ENCODE data around the gene KIF17.

The KIF17 gene

DNA sequence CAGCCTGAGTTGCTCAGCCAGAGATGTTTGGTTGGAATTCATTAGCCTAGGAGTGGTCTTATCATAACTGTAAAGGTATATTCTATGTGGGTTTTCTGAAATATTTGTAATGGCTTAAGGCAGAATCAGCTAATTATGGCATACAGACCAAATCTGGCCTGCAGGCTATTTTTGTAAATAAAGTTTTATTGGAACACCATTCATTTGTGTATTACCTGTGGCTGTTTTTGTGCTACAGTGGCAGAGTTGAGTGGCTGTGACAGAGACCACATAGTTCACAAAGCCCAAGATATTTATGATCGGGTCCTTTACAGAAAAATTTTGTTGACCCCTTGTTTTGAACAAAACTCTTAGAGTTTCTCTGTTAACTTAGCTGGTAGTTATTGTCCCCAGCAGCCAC is 49.2 kb downstream of the KIF17 start:
- no peaks in the 10 kb centered on the region for H3K4me1 Mint-ChIP-seq
- H3K9me3 Mint-ChIP-seq, result peaks cover 3% of the 10 kb centered on the region
- peaks cover 6% of the 10 kb centered on the region for H3K27me3 Mint-ChIP-seq (ENCODE audit: low read depth, poor library complexity)
- no peak overlapping the region for H3K27ac Mint-ChIP-seq
- no peak overlapping the region for H3K4me3 Mint-ChIP-seq
- no peaks in the 10 kb centered on the region for H3K36me3 Mint-ChIP-seq (ENCODE audit: low read depth)
- TF ChIP-seq, protein P1, sequence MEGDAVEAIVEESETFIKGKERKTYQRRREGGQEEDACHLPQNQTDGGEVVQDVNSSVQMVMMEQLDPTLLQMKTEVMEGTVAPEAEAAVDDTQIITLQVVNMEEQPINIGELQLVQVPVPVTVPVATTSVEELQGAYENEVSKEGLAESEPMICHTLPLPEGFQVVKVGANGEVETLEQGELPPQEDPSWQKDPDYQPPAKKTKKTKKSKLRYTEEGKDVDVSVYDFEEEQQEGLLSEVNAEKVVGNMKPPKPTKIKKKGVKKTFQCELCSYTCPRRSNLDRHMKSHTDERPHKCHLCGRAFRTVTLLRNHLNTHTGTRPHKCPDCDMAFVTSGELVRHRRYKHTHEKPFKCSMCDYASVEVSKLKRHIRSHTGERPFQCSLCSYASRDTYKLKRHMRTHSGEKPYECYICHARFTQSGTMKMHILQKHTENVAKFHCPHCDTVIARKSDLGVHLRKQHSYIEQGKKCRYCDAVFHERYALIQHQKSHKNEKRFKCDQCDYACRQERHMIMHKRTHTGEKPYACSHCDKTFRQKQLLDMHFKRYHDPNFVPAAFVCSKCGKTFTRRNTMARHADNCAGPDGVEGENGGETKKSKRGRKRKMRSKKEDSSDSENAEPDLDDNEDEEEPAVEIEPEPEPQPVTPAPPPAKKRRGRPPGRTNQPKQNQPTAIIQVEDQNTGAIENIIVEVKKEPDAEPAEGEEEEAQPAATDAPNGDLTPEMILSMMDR (IDR thresholded peaks at IDR 0.05), result no peak
- no peak for DNase-seq

DNA sequence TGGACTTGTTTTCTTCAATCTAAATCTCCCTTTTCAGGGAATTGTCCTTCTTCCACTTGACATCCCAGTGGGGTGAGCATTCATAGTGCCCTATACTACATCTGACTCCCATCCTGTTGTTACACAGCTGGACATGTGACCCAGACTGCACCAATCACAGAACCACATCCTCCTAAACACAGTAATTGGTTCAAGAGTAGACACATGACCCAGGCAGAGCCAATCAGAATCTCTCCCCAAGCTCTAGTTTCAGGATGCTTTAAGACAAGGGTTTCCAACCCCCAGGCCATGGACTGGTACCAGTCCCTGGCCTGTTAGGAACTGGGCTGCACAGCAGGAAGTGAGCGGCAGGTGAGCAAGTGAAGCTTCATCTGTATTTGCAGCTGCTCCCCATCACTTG is 51.0 kb downstream of the KIF17 start:
- H3K36me3 Mint-ChIP-seq (ENCODE audit: low read depth), result no peaks in the 10 kb centered on the region
- H3K27me3 Mint-ChIP-seq (ENCODE audit: low read depth, poor library complexity), result no peaks in the 10 kb centered on the region
- H3K9me3 Mint-ChIP-seq, result peaks cover 3% of the 10 kb centered on the region
- TF ChIP-seq, protein P1 (IDR thresholded peaks at IDR 0.05), result no peak
- no peak overlapping the region for H3K4me3 Mint-ChIP-seq
- peaks cover 12% of the 10 kb centered on the region for H3K4me1 Mint-ChIP-seq
- no peak overlapping the region for H3K27ac Mint-ChIP-seq
- DNase-seq, result no peak

DNA sequence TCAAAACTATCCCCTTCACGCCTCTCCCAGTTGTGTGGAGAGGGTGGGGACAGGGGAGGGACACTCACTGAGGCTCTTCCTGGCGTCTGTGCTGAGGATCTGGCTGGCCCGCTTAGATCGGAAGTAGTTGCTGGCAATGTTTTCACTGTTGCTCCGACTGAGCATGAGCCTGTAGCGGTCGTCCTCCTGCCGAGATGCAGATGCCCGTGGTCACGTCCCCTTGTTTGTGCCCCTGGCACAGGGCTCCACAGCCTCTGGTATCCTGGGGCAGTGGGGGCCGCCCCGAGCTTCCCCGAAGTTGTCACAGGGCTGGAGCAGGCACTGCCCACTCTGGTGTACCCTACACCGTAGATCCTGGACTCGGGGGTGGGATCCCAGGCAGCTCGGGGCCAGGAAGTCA is 51.7 kb downstream of the KIF17 start:
- Mint-ChIP-seq H3K4me1 (peaks cover 13% of the 10 kb centered on the region), H3K36me3 (ENCODE audit: low read depth) (no peaks in the 10 kb centered on the region), H3K4me3 (no peak overlapping the region), H3K27me3 (ENCODE audit: low read depth, poor library complexity) (no peaks in the 10 kb centered on the region), H3K27ac (no peak overlapping the region), H3K9me3 (peaks cover 3% of the 10 kb centered on the region)
- TF ChIP-seq, protein P1 (IDR thresholded peaks at IDR 0.05), result no peak
- no peak for DNase-seq

DNA sequence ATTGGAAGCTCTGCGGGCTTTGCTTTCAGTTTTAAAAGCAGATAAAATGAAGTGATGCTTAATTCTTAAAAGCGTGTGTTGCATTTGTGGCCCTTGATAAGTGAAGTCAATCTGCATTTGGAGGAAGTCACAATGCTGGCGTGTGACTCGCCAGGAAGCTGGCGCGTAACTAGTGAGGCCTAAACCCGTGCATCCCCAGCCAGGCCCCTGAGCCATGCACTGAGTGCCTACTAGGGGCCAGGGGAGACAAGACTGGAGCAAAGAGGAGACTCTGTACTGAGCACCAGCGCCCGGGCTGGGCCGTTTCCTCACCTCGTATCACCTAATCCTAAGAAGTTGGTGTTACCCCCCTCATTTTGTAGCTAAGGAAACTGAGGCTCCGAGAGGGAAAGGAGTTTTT is 52.1 kb downstream of the KIF17 start:
- peaks cover 14% of the 10 kb centered on the region for H3K4me1 Mint-ChIP-seq
- H3K27me3 Mint-ChIP-seq (ENCODE audit: low read depth, poor library complexity), result no peaks in the 10 kb centered on the region
- no peaks in the 10 kb centered on the region for H3K36me3 Mint-ChIP-seq (ENCODE audit: low read depth)
- H3K27ac Mint-ChIP-seq, result no peak overlapping the region
- H3K9me3 Mint-ChIP-seq, result peaks cover 3% of the 10 kb centered on the region
- no peak overlapping the region for H3K4me3 Mint-ChIP-seq
- no peak for DNase-seq
- TF ChIP-seq, protein P1 (IDR thresholded peaks at IDR 0.05), result no peak

DNA sequence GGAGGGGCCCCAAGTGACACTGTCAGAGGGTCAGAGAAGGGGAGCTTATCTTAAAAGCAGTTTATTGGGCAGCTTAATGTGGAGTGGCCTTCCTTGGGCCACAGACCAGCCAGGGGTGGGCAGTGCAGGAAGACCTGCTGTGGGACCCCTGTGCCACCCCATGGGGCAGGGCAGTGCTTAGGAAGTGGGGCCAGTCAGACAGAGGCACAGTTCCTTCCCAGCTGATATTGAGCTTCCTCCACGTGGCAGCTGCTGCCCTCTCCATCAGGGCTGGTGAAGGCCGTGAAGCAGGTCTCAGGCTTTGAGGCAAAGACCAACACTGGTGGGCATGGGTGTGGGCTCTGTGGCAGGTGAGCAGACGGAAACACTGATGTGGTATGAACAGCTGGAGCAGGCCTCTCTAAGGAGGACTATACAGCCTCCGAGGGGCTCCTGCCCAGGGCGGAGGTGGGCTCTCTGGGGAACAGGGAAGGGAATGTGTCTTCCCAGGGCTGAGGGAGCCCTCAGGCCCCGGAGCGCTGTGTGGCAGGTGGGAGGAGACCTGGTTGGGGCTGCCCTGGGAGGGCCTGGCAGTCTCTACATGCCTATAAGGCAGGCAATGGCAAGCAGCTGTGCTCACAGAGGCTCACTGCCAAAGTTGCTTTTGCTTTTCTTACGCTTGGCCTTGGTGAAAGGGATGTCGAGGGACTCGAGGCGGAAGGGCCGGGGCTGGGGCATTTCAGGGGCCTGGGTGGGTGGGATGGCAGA is 53.7 kb downstream of the KIF17 start:
- DNase-seq, result no peak
- Mint-ChIP-seq H3K9me3 (peaks cover 3% of the 10 kb centered on the region), H3K27me3 (ENCODE audit: low read depth, poor library complexity) (no peaks in the 10 kb centered on the region), H3K4me3 (no peak overlapping the region), H3K4me1 (peaks cover 30% of the 10 kb centered on the region), H3K36me3 (ENCODE audit: low read depth) (peaks cover 7% of the 10 kb centered on the region), H3K27ac (peak overlapping the region; percentile 57)
- TF ChIP-seq, protein P1 (IDR thresholded peaks at IDR 0.05), result no peak

DNA sequence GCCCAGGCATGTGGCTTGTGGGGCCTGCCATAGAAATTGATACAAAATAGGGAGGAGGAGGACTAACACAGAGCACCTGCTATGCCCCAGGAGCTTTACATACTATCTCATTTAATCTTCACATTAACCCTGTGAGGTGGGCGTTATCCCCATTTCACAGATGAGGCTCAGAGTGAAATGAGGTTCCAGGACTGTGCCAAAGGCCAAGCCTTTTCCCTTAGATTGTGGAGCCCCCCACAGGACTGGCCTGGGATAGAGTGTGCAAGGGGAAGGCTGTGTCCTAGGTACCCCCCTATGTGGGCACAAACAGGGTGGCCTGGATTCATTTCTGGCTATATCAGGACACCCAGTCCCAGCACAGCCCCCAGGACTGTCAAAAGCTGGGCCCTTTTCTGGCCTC is 54.4 kb downstream of the KIF17 start:
- H3K27ac Mint-ChIP-seq, result peak overlapping the region; percentile 42
- H3K27me3 Mint-ChIP-seq (ENCODE audit: low read depth, poor library complexity), result no peaks in the 10 kb centered on the region
- peaks cover 12% of the 10 kb centered on the region for H3K36me3 Mint-ChIP-seq (ENCODE audit: low read depth)
- peaks cover 31% of the 10 kb centered on the region for H3K4me1 Mint-ChIP-seq
- peaks cover 3% of the 10 kb centered on the region for H3K9me3 Mint-ChIP-seq
- peak overlapping the region; percentile 42 for H3K4me3 Mint-ChIP-seq
- no peak for DNase-seq
- TF ChIP-seq, protein P1 (IDR thresholded peaks at IDR 0.05), result no peak
